NCI-H526 (cell line): ENCODE data around the gene LRRC32.

Experiments
- DNase-seq, 2 experiments: peaks; one replicate each; lab custom pipeline; 2025; lab: John Stamatoyannopoulos, UW

The LRRC32 gene

DNA sequence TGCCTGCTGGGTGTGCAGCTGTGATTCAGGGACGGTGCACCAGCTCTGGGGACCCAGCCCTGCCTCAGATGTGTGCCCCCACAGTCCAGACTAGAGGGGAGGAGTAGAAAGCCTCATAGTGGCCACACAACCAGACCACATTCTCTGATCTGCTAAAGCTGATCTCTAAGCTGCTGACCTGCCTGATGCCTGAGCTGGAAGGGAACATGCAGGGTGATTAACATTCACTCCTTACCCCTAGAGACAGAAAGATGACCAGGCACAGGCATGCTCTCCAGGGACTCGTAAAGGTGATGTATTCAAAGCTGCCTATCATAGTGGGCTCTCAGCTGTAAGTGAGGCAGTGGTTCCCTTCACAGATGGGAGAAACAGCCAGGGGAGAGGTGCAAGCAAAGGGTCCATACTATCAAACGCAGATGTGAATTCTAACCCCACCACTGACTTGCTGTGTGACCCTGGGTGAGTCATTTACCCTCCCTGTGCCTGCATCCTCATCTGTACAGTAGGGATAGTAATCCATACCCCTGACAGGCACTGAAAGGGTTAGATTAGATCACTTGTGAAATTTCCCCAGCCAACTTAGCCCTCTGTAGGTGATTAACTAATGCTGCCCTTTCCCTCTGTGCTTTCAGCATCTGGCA lies 29.0 kb upstream of the LRRC32 start:
- peak; percentile 81 to 89 for DNase-seq

DNA sequence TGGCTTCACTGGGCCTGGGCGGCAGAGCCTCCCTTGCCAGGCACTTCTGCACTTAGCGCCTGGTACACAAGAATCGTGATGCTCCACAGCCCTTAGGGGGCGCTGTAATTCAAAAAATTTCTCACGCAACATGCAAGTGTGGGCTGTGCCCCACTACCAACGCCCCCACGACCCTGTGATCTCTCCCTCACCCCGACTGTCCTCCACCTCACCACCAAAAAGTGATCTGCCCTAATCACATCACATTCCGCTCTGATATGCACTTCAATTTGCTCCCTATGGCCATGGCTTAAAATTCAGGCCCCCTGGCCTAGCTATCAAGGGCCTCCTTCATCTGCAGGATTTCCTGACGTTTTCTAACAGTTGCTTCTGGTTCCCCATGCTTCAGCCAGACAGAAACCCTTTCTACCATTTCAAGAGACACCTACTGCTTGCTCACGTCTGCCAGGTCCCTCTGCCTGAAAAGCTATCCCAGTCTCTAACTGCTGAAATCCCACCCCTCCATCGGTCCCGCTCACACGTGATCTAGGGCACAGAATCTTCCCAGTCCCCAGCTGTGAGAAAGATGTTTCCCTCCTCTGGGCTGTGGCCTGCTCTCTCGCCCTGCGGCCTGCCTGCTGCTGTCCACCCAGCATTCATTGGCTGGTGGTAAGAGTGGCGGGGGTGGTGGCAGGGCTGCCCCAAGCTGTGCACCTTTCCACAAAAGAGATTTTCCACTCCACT lies 27.9 kb upstream of the LRRC32 start:
- DNase-seq, result peak; percentile 27 to 37

DNA sequence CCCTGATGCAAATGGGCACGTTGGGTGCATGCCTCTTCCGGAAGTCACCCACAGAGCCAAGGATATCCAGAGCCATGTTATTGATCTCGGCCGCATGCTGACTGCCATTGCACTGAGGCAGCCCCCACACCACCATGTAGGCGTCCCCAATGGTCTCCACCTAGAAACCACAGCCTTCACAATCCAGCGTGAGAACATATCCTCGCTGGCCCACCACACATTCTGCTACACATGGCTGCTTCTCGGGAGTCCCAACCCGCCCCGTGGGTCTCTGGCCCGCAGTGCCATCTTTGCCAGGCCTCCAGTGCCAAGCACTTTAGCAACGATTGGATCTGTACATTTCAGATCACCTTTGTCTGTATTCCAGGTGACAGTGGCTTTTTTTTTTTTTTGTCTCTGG lies 26.2 kb upstream of the LRRC32 start:
- no peak for DNase-seq

DNA sequence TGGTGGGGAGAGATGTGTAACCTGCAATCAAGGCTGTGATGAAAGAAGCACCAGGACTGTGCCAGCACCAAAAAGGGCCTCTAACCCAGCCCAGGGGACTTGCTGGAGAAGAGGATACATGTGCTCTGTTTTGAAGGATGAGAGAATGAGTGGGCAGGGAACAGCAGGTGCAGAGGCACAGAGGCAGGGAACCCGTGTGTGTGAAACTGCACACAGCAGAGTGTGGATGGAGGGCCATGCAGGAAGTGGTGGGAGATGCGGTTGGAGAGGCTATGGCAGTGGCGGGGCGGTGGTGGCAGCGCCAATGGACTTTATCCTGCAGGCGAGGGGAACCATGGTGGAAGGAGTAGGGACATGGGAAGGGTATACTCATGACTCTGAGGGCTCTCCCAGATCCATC lies 25.2 kb upstream of the LRRC32 start:
- DNase-seq, result no peak

DNA sequence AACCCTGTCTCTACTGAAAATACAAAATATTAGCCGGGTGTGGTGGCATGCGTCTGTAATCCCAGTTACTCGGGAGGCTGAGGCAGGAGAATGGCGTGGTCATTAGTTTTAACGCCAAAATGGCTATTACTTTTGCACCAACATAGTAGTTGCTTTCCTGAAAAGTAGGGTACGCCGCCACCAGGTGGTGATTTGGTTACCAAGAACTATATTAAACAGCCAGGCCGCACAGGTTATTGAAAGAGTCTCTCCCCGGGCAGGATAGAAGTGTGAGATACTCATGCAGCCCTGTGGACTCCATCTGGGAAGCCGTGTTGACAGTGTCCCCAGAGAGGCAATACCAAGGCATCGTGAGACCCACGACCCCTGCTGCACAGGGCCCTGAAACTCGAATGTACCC lies 24.6 kb upstream of the LRRC32 start:
- no peak for DNase-seq

DNA sequence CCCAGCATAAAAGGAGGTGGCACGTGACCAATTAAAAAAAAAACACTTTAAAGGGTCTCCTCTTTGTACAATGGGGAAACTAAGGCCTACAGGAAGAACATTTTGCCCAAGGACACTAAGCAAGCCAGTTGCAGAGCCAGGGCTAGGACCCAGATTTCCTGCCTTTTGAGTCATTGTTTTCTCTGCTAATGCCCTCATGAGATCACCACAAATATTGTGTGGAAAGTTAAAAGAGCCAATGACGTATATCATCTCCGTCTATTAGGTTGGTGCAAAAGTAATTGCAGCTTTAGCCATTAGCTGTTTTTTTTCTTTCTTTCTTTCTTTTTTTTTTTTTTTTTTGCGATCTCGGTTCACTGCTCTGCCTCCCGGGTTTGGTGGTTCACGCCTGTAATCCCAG lies 24.1 kb upstream of the LRRC32 start:
- DNase-seq, result no peak

DNA sequence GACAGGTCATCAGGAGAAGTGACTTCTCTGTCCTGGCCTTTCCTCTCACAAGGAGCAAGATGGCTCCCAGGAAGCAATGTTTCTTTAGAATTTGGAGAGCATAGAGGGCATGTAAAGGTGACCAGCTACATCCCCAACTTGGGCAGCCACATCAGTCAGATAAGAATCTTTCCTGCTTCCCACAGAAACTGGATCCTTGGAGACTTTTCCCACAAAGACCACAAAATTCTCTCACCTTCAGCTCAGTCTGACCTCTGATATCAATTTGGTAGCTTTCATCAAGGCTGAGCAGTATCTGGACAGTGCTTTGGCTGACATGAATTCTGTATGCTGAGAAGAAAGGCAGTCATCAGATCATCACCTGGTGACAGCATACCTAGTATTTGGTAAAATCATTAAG lies 23.3 kb upstream of the LRRC32 start:
- no peak for DNase-seq

DNA sequence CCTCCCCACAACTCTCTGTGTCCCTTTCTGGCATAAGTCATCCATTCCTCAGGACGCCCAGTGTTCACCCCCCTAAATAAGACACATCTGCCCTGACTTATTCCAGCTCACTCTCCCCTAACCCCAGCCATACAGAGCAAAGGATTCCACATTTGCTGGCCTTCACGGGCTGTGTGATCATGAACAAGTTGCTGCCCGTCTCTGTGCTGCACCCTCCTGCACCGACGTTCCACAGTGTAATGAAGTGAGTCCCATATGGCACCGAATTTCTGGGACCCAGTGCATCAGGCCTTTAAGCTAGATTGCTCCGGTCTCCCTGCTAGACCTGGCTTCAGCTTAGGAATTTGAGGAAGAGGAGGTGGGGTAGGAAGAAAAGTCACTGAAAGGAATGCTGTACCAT lies 22.4 kb upstream of the LRRC32 start:
- DNase-seq, result no peak

DNA sequence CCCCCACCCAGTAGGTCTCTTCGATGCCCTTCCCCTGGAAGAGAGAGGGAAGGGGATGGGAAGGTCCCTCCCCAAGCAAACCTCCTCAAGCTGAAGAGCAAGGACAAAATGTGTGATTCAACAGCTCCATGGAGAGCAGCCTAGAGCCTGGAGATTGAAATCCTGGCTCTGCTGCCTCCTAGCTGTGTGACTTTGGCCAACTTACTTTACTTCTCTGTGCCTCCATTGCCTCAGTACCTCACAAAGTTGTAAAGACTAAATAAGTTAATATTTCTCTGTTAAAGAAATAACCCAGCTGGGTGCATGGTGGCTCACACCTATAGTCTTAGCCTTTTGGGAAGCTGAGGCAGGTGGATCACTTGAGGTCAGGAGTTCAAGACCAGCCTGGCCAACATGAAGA lies 21.1 kb upstream of the LRRC32 start:
- DNase-seq, result no peak

DNA sequence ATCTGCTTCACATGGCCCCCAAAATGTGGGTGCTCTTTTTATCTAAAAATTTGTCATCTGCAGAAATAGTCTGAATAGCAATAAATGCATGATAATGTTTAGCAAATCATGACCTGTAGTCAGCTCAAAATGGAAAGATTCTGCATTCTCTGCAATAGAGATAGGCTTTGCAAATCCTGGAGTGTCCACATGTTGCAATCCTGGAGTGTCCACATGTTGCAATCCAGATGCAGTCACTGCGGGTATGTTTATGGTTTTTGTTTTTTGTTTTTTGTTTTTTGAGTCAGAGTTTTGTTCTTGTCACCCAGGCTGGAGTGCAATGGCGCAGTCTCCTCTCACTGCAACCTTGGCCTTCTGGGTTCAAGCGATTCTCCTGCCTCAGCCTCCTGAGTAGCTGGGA lies 20.2 kb upstream of the LRRC32 start:
- DNase-seq, result no peak

DNA sequence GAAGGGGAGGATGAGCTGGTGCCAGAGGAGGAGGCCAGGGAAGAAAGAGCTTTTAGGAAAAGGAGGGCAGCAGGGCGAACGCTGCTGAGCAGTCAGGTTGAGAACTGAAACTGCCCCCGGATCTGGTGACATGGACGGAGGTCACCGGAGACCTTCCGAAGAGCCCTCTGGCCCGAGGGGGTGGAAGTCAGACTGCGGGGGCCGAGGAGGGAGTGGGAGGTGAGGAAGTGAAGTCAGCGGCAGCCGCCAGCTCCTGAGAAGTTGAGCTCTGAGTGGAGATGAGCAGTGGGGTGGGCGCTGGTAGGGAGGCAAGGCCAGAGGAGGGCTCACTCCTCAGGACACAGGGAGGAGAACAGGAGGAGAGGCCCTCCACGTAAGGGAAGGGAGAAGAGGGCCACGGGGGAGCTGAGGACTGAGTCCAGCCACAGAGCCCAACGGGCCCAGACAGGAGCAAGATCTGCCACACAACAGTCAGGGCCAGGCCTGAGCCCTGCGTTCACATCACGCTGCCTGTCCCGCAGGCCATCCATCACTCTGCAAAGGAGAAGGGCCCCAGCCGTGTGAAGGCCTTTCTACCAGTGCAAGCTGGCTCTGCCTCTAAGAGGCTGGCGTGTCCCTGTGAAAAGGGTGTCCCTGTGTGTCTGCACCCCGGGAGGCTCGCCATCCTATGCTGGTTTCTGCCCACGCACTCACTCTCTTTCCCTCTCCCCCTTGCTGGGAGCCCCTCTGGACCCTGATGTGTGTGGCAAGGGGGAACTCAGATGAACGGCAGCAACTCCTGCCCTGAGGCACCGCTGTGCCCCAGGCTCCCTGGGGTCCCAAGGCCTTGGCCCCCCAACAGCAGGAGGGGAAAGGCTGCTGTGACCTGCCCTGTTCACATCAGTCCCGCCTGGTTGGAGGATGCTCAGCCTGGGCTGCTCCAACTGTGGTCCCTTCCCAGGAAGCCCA lies 19.0 kb upstream of the LRRC32 start:
- no peak for DNase-seq

DNA sequence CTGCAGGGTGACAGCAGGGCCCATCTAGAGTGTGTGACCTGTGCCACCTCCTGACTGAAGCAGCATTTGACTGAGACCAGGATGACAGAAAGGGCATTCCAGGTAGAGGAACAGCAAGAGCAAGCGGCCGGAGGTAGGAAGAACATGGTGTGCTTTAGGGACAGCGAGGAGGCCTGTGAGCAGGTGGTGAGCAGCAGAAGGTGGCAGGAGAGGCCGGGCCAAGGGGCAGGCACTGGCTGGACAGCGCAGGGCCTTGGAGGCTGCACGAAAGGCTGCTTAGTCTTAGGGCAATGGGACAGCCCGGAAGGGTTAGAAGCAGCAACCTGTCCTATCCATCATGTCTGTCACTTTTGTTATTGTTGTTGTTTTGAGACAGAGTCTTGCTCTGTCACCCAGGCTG lies 17.6 kb upstream of the LRRC32 start:
- DNase-seq, result no peak

DNA sequence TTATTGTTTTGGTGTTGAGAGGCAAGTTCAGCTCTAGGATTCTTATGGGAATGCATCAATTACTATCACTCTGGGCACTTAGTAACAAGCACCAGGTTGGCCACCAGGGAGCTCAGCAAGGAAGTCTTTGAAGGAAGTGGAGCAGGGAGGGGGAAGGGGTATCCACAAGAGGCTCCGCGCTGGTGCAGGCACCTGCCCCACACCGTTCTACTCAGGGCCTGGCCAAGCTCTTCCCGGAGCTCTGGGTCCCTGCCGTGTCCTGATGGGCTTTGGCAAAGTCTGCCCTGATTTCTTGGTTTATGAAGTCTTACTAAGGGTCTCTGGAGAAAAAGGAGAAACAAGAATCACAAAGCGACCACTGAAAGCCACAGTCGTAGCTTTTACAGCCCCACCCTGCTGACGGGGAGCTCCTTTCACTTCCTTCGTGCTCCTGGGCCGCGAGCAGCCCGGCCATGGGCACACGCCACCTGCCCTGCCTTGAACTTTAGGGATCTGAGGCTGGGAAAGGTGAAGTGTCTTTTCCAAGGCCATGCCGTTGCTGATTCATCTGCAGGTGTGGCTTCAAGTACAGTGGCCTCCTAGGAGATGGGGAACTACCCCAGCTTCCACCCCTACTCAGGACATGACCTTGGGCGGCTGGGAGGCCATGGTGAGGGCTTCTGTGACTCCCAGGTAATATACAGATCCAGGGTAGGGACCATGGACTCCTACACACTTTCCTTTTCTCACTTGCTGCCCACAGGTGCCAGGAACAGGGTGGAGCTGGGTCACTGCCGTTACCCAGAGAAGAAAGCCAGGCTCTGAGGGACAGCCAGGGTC lies 15.9 kb upstream of the LRRC32 start:
- peak in 1 of 2 experiments; percentile 26 for DNase-seq

DNA sequence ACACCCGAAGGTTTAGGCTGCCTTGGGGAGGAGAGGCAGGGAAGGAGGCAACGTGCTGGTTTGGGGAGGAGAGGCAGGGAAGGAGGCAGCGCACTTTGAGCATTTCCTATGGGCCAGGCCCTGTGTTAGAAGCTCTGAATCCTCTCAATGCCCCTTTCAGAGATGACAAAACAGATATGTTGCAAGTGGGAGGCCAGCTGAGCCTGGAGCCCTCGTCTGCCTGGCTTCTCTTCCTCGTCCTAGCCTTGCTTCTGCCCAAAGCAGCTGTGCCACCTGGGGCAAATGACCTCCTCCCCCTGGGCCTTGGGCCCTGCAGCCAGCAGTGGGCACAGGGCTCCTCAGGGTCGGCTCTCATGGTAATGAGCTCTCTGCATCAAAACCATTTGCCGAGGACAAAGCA lies 15.3 kb upstream of the LRRC32 start:
- no peak for DNase-seq

DNA sequence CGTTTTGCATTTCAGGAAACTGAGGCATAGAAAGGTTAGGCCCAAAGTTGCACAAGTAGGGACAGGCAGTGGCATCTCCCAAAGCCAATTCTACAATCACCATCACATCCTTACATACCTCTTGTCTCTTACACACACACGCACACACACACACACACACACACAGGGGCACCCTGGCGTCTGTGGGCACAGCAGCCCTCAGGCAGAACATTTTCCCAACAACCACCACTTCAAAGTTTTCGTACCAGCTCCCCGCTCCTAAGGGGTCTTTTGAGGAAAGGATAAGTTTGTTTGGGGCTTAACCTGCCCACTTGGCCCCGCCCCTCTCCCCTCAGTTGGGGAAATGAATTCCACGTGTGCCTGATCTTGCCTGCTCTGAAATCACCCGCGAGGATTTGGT lies 14.7 kb upstream of the LRRC32 start:
- DNase-seq, result no peak

DNA sequence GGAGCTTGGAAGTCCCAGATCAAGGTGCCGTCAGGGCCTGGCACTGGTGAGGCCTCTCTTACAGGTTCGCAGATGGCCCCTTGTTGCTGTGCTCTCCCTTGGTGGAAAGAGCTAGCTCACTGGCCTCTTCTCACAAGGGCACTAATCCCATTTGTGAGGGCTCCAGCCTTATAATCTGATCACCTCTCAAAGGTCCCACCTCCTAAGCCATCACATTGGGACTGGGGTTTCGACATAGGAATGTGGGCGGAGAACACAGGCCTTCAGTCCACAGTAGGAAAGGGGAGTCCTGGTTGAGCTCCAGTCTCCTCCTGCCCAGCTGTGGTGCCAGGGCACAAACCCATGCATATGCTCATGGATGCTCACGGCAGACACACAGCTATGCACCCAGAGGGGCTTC lies 14.0 kb upstream of the LRRC32 start:
- DNase-seq, result no peak

DNA sequence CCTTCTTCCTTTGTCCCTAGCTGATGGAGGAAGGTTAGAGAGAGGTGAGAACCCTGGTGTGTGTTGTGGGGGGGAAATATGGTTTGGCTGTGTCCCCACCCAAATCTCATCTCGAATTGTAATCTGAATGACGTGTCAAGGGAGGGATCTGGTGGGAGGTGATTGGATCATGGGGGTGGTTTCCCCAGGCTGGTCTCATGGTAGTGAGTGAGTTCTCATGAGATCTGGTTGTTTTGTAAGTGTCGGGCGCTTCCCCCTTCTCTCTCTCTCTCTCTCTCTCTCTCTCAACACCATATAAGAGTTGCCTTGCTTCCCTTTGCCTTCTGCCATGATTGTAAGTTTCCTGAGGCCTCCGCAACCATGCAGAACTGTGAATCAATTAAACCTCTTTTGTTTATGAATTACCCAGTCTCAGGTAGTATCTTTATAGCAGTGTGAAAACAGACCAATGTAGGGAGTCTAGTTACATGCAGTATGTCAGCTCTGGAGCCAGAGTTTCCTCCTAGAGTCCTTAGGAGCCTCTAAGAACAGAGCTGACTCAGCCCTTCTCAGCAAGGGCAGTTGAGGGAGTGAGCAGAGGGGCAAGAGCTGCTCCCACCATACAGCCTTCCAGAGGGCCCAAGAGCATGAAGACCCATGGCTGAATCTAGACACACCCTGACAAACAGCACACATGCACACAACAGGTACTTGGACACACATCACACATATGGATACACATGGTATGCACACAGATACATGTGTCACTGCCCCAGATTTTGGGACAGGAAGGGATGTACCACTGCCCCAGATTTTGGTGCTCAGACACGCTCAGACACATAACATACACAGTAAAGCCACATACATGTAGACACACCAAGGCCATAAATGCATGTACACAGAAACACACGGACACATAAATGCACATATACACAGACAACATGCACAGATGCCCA lies 12.9 kb upstream of the LRRC32 start:
- DNase-seq, result no peak

DNA sequence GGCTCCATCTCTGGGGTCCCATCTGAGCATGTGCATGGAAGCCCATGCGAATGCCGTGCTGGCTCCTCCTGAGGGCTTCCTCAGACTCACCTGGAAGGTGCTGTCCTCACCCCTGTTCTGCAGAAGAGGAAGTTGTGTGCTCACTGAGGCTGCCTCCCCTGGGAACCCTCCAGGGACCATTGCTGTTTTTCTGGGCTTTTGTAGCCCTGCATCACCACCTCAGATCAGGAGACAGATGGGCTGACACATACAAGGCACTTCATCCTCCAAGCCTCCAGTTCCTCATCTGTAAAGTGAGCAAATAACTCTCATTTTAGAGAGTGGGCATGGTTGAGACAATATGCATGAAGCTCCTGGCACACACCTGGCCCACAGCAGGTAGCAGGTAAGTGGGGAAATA lies 12.1 kb upstream of the LRRC32 start:
- no peak for DNase-seq

DNA sequence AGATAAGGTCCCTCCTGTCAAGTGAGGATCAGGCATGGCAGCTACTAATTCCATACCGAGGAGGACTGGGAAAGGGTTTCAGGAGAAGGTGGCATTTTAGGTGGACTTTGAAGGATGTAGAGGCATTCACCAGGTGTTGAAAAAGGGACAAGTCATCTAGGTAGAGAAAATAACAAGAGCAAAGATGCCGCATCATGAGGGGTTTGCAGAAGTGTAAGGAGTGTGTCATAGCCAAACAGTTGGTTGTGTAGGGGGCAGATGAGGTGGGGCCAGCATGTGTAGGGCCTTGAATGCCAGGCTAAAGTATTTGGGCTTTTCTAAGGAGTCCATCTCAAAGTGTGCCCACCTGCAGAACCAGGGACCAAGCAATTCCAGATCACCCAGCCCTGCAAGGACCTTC lies 11.6 kb upstream of the LRRC32 start:
- no peak for DNase-seq

DNA sequence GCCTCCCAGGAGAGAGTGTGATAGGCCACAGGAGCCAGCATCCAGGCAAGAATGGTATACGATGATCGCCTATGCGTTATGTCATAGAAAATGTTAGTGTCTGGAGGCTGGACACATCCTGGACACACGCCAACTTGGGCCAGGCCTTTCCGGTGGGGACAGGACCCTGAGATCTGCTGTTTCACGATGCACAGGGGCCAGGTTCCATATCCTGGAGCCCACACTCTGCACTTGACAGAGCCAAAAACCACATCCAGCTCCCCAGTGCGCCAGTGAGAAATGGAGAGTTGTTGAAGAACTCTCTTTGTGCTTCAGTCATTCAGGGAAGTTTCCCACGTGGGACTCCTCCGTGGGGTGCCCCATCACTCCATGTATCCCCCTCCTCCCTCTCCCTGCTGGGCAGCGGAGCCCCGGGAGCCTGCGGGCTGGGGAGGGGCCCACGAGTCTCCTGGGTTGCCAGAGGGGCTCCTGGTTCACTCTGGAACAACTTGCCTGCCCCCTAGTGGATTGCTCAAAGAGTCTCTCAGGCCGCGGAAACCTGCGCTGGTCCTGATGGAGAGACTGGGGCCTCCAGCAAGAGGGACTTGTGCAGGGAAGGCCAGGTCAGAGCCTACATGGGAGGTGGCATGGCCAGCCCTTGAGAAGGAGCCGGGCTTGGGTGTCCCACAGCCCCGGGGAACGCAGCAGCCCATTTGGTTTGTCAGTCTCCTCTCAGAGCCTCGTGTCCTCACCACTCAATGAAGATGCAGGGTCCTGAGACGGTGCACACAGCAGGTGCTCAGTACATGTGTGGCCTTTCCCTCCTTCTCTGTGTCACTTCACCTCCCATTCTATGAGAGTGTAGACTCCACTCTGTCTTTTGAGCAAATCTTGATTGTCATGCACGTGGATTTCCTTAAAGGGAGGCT lies 10.2 kb upstream of the LRRC32 start:
- peak; percentile 75 to 91 for DNase-seq
